GM20431 (cell line): ENCODE data around the gene DHRS13.

Experiments
- in situ Hi-C: fragments of 300-500 bp; cut with MseI, MboI; formaldehyde crosslinking; loops from one replicate; pipeline ENCODE4 v1.15.0; 2020; ENCODE audit warnings: low sequenced_read_pairs; ENCODE audit not compliant: unreplicated experiment

DHRS13 gene

DNA sequence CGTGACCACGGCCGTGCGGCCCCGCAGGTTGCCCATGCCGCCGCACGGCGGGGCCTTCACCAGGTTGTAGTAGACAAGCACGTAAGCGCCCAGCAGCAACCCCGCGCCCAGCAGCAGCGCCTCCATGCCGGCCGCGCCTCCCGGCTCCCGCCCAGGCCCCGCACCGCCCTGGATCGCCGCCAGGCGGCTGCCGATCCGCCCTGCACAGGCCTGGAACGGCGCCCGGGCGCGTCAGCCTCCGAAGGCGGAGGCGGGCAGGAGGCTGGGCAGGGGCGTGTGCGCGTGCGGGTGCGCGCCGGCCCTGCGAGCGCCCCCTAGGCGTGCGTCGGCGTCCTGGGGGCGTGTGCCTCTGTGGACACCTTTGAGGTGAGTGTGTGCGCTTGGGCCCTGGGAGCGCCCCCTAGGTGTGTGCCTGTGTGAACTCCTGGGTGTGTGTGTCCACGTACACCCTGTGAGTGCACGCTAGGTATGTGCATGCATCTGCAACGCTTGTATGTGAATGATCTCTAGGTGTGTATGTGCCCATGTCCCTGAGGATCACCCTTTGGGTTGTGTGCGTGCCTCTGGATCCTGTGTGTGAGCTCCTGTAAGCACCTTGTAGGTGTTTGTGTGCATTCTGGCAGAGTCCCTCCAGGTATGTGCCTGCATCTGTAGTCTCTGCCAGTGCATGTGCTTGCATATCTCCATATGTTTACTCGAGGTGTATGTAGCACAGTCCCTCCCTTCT is at the start of gene DHRS13:
Gene DHRS13, minus strand, starts transcription at position 261 of the 727 bp plus-strand sequence. Its CDS starts 135 bp downstream, at position 126.
- in situ Hi-C loops: no loop called here

GRCh38 chr17:28951991-28952975 is 49.4 kb upstream of the DHRS13 start:
- in situ Hi-C loops: no loop called here

GRCh38 chr17:28951428-28951990 is 48.6 kb upstream of the DHRS13 start, which contains the start of gene PHF12:
PHF12 (minus strand) TSS chr17:28951518; CDS start chr17:28950960, 558 bp downstream.
- in situ Hi-C loops: no loop called here

GRCh38 chr17:28950752-28951427 is 48.0 kb upstream of the DHRS13 start:
- in situ Hi-C loops: no loop called here

- in situ Hi-C loops: no loop called here
Observed at GRCh38 chr17:28950017-28950751, 47.3 kb upstream of the DHRS13 start.

GRCh38 chr17:28949185-28950016 is 46.5 kb upstream of the DHRS13 start:
- in situ Hi-C loops: no loop called here

DNA sequence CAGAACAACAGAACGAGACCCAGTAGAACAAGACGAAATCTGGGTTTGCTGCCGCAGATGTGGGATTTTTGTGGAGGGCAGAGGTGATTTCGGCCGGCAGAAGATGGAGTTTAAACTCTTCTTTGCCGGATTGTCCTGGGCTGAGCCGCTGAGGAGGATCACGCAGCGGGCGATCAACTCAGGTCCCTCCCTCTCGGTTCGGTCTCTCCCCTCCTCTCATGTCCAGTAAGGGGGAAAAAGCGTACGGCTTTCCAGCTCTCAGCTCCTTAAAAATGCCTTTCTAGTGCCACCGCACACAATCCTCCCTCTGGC is 46.0 kb upstream of the DHRS13 start:
- in situ Hi-C loops: no loop called here

- in situ Hi-C loops: no loop called here
Observed at GRCh38 chr17:28948342-28948741, 45.5 kb upstream of the DHRS13 start.

GRCh38 chr17:28947639-28948038 is 44.8 kb upstream of the DHRS13 start:
- in situ Hi-C loops: no loop called here

- in situ Hi-C loops: no loop called here
Observed at GRCh38 chr17:28946239-28946638, 43.4 kb upstream of the DHRS13 start.

- in situ Hi-C loops: no loop called here
Observed at GRCh38 chr17:28944862-28945741, 42.2 kb upstream of the DHRS13 start.

- in situ Hi-C loops: no loop called here
Observed at GRCh38 chr17:28944343-28944742, 41.5 kb upstream of the DHRS13 start.

GRCh38 chr17:28942925-28943324 is 40.0 kb upstream of the DHRS13 start:
- in situ Hi-C loops: no loop called here

DNA sequence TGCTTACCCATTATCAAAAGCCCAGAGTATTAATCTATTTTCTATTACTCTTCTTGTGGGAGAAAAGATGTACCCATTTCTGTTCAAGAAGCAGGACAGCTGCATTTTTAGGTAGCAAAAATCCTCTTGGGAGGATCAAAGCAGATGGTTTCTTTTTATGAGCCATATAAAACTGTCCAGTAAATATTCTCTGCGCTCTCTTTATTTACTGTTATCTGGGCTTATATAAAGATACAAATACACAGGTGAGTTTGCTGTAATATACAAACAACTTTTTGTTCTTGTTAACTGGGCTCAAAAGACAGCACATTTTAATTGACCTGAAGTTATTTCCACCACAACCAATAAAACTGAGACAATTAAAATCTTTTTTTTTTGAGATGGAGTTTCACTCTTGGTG is 38.4 kb upstream of the DHRS13 start:
- in situ Hi-C loops: no loop called here

DNA sequence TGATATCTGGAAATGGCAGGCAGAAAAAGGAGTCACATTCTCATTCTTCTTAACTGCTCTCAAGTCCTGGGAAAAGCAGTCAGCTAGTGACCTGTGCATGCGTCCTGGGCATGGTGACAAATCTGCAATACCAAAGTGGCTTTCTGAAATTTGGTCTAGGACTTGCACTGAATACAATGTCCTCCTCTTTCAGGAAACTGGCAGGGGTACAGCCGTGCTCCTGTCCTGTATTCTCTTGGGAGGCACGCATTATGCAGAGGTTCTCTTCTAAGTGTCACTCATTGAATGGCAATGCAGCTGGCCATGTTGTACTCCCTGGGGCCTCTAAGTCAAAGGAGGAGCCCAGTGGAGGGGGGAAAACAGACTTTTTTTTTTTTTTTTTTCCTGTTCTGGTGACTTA is 37.8 kb upstream of the DHRS13 start:
- in situ Hi-C loops: no loop called here

- in situ Hi-C loops: no loop called here
Observed at GRCh38 chr17:28940142-28940541, 37.3 kb upstream of the DHRS13 start.

- in situ Hi-C loops: no loop called here
Observed at GRCh38 chr17:28938552-28938951, 35.7 kb upstream of the DHRS13 start.
